Neural crest cell (in vitro differentiated cells): ENCODE results near the gene CCDC141. TPM values are rescaled to one million over a fixed set of nuclear protein-coding genes. Genes with fewer than 3 reads are reported as not detected.

Experiments
- DNase-seq: peaks from one replicate; pipeline ENCODE4 v3.0.0; 2021; ENCODE audit warnings: low read depth, mixed read lengths, low spot score
- H3K27ac Mint-ChIP-seq: one replicate; pipeline ENCODE4 v1.8.0; 2021; ENCODE audit warnings: mild to moderate bottlenecking, mixed read lengths; ENCODE audit not compliant: unreplicated experiment
- H3K27me3 Mint-ChIP-seq: 2 replicates; pipeline ENCODE4 v1.8.0; 2021; ENCODE audit warnings: low read depth, mild to moderate bottlenecking, mixed read lengths
- H3K36me3 Mint-ChIP-seq: 2 replicates; pipeline ENCODE4 v1.8.0; 2021; ENCODE audit warnings: low read depth, mild to moderate bottlenecking, mixed read lengths
- H3K4me1 Mint-ChIP-seq: 2 replicates; pipeline ENCODE4 v1.8.0; 2021; ENCODE audit warnings: mixed read lengths
- H3K4me3 Mint-ChIP-seq: one replicate; pipeline ENCODE4 v1.8.0; 2021; ENCODE audit warnings: mild to moderate bottlenecking, mixed read lengths
- H3K9me3 Mint-ChIP-seq: 2 replicates; pipeline ENCODE4 v1.8.0; 2021; ENCODE audit warnings: mixed read lengths
- CTCF ChIP-seq: fragments of 200-600 bp; sonication (generic); conservative IDR thresholded peaks from 2 replicates; pipeline ENCODE4 v1.5.0; 2021; ENCODE audit warnings: antibody characterized with exemption, mild to moderate bottlenecking
- total RNA-seq: library from RNA; stranded (reverse); gene quantifications from 2 replicates; pipeline ENCODE4 v1.2.1, GENCODE V29; 2021

The CCDC141 gene
- total RNA-seq, 1 donor from 2014 or later, result not detected

DNA sequence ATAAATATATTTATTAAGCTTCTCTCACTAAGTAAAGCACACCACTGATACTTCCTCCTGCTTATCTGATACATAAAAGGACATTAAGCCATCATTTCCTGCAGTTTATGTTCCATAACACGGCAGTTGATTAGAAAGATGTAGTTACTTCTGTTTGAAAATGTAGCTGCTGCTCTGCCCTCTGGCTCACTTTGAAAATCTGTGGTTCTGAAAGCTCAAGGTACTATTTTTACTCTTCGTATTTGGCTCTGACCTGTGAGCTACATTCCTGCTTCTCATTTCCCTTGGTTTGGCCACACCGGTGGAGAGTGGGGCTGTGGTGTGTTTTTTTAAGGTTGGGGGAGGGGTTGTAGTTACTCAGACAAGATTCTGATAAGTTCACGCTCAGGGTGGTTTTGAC is 229.9 kb downstream of the CCDC141 start:
- no peak for DNase-seq
- Mint-ChIP-seq H3K27me3 (peaks cover 5% of the 10 kb centered on the region), H3K9me3 (no peaks in the 10 kb centered on the region), H3K36me3 (no peaks in the 10 kb centered on the region), H3K4me1 (no peaks in the 10 kb centered on the region), H3K27ac (peak overlapping the region; percentile 20), H3K4me3 (no peak overlapping the region)
- no peak for TF ChIP-seq CTCF

- Mint-ChIP-seq H3K9me3 (no peaks in the 10 kb centered on the region), H3K4me3 (no peak overlapping the region), H3K27ac (no peak overlapping the region), H3K27me3 (peaks cover 5% of the 10 kb centered on the region), H3K36me3 (no peaks in the 10 kb centered on the region), H3K4me1 (no peaks in the 10 kb centered on the region)
- TF ChIP-seq CTCF, result no peak
- DNase-seq, result no peak
These were observed 230.6 kb downstream of the CCDC141 start for GRCh38 chr2:178819147-178819875.

DNA sequence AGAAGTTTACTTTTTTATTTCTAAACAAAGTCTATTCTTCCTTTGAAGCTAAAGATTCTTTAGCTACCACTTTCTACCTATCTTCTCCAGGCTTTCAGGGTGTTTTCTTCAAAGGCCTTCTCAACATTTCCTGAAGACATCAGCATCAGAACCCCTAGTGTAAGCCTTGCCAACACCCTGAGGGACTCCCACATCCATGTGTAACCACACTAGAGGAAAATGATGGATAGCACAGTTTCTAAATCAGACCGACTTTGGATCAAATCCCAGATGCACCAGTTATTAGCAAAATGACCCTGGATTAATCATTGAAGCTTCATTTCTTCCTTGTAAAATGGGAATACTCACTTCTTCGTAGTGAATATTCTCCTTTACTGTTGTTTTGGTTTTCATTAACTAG is 238.0 kb downstream of the CCDC141 start:
- TF ChIP-seq CTCF, result no peak
- no peak overlapping the region for H3K27ac Mint-ChIP-seq
- no peak for DNase-seq
- H3K36me3 Mint-ChIP-seq, result no peaks in the 10 kb centered on the region
- no peak overlapping the region for H3K4me3 Mint-ChIP-seq
- H3K4me1 Mint-ChIP-seq, result no peaks in the 10 kb centered on the region
- H3K27me3 Mint-ChIP-seq, result no peaks in the 10 kb centered on the region
- no peaks in the 10 kb centered on the region for H3K9me3 Mint-ChIP-seq

DNA sequence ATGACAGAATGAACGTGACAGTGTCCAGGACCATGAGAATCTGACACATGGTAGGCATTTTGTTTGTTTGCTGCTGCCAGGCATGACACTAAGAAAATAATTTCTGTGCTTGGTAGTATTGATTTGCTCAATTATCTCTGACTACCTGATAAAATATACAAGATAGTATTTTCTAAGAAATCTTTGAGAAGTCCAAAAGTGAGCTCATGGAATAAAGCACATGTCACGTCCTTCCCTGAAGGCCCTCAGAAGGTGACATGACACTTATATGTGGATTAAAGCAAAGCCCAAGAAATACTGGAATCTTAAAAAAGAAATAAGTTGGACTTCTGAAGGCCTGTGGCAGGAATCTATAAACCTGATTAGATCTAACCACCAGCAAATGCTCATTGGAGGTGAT is 238.9 kb downstream of the CCDC141 start:
- no peak overlapping the region for H3K4me3 Mint-ChIP-seq
- no peak for TF ChIP-seq CTCF

DNA sequence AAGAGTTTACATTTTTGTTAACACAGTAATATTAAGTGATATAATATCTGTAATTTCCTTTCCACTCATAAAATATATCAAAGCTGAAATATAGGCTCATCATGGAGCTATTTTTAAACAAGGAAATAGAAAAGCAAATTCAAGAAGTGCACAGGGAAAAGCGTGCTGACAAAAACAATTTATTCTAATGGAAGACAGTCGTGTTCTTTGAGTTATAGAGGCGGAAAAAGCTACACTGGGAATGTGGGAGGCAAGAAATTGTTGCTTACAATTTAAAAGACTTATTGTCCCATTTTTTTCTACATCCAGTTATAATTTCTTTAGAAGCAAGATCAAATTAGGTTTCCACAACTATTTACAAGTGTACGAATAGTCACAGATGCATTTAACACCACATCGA is 239.5 kb downstream of the CCDC141 start:
- Mint-ChIP-seq H3K27ac (no peak overlapping the region), H3K36me3 (no peaks in the 10 kb centered on the region), H3K9me3 (no peaks in the 10 kb centered on the region), H3K4me3 (no peak overlapping the region), H3K27me3 (no peaks in the 10 kb centered on the region), H3K4me1 (no peaks in the 10 kb centered on the region)
- DNase-seq, result no peak
- no peak for TF ChIP-seq CTCF

More for the DNA sequence above, 238.9 kb downstream of the CCDC141 start:
- no peaks in the 10 kb centered on the region for H3K27me3 Mint-ChIP-seq
- no peaks in the 10 kb centered on the region for H3K4me1 Mint-ChIP-seq
- no peak for DNase-seq
- no peaks in the 10 kb centered on the region for H3K9me3 Mint-ChIP-seq
- no peak overlapping the region for H3K27ac Mint-ChIP-seq
- no peaks in the 10 kb centered on the region for H3K36me3 Mint-ChIP-seq
